Measurements from ENCODE around the gene PTPN18.

The PTPN18 gene

DNA sequence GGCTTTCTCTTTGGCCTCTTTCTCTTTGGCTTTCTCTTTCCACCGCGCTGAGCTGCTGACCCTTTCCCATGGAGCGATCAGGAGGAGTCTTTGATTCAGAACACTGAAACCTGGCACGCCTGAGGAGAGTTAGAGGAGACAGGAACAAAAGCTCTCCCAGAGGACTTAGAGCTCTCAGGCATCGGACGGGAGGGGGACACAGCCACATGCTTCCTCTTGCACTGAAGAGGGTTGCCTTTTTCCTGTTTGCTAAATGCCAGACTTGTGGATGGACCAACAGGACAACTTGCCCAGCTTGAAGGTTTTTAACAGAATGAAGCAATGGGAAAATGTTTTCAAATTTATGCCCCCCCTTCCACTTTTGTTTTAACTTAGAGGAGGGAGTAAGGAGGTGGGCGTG, 3.6 kb upstream of the PTPN18 start:
- H3K4me3 ChIP-seq (ENCODE audit: low read depth, low read length): no peak overlapping the region
- TF ChIP-seq, protein P1, sequence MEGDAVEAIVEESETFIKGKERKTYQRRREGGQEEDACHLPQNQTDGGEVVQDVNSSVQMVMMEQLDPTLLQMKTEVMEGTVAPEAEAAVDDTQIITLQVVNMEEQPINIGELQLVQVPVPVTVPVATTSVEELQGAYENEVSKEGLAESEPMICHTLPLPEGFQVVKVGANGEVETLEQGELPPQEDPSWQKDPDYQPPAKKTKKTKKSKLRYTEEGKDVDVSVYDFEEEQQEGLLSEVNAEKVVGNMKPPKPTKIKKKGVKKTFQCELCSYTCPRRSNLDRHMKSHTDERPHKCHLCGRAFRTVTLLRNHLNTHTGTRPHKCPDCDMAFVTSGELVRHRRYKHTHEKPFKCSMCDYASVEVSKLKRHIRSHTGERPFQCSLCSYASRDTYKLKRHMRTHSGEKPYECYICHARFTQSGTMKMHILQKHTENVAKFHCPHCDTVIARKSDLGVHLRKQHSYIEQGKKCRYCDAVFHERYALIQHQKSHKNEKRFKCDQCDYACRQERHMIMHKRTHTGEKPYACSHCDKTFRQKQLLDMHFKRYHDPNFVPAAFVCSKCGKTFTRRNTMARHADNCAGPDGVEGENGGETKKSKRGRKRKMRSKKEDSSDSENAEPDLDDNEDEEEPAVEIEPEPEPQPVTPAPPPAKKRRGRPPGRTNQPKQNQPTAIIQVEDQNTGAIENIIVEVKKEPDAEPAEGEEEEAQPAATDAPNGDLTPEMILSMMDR (IDR thresholded peaks at IDR 0.05; ENCODE audit: low read depth, low read length): no peak
- DNase-seq (ENCODE audit: low read depth, low spot score): no peak
- in situ Hi-C loops (cut with HindIII; ENCODE audit: low sequenced_read_pairs): no loop called here

DNA sequence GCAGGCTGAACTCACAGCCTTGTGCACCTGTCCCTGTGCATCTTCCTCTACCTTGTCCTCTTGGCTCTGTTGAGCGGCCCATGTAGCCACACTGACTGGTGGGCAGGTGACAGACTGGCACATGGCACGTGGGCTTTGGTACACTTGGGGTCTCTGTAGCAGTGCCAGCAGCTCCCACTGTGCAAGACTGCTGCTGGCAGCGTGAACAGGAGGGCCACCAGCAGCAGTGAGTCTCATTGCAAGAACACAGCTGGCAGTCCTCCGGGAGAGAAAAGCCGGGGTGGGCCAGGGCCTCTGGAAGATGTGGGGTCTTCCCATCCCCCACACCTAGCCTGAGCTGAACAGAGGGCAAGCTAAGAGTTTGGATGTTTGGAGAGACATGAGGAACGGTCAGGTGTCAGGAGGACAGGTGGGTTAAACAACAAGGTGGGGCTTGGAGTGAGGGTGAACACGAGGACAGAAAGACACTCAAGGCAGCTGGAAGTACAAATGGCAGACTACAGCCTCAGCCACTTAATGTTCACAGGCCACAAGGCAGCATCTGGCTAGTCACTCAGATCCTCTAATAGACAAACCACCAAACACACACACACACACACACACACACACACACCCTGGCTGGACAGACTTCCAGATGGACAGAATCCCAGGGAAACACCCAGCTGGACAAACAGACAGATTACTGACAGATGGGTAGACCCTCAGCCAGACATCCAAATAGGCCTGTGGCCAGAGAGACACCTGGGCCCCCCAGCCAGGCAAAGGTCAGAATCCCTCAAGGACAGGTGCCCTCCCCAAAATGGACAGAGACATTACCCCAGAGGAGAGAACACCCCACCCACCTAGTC, 2.3 kb upstream of the PTPN18 start:
- no peak overlapping the region for H3K4me3 ChIP-seq (ENCODE audit: low read depth, low read length)
- TF ChIP-seq, protein P1 (IDR thresholded peaks at IDR 0.05; ENCODE audit: low read depth, low read length): no peak
- in situ Hi-C loops (cut with HindIII; ENCODE audit: low sequenced_read_pairs): no loop called here
- DNase-seq (ENCODE audit: low read depth, low spot score): no peak

DNA sequence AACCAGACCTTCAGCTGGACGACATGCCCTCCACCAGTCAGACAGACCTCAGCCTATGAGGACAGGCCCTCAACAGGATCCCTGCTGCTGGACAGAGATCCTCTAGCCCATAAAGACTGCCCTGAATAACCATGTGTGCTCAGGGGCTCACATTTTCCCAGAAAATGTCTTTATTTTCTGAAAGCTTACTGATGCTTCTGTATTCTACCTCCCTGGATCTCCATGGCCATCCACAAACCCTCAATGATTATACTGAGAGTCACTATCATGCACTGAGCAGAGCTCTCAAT, 1.8 kb upstream of the PTPN18 start:
- DNase-seq (ENCODE audit: low read depth, low spot score): no peak
- TF ChIP-seq, protein P1 (IDR thresholded peaks at IDR 0.05; ENCODE audit: low read depth, low read length): no peak
- in situ Hi-C loops (cut with HindIII; ENCODE audit: low sequenced_read_pairs): no loop called here

DNA sequence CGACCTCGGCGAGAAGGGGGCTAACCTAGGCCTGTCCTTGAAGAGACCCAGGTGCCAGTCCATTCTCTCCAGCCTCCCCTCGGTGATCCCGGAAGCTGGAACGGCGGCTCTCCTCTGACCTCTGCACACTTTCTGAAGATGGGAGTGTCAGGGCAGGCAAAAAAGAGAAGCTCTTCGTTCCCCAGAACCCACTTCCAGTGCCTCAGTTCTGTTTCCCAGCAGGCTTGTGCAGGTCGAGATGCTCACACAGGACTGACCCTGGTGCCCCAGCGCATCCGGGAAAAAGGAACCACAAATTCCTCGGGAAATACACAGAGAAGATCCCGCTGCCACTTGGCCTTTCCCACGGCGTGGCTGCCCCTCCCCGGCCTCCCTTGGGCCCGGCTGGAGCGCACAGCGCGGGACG, 681 bp upstream of the PTPN18 start:
- TF ChIP-seq, protein P1 (IDR thresholded peaks at IDR 0.05; ENCODE audit: low read depth, low read length): no peak
- in situ Hi-C loops (cut with HindIII; ENCODE audit: low sequenced_read_pairs): no loop called here
- H3K4me3 ChIP-seq (ENCODE audit: low read depth, low read length): peak overlapping the region; percentile 54
- no peak for DNase-seq (ENCODE audit: low read depth, low spot score)

More for the DNA sequence above, 1.8 kb upstream of the PTPN18 start:
- H3K4me3 ChIP-seq (ENCODE audit: low read depth, low read length): no peak overlapping the region

DNA sequence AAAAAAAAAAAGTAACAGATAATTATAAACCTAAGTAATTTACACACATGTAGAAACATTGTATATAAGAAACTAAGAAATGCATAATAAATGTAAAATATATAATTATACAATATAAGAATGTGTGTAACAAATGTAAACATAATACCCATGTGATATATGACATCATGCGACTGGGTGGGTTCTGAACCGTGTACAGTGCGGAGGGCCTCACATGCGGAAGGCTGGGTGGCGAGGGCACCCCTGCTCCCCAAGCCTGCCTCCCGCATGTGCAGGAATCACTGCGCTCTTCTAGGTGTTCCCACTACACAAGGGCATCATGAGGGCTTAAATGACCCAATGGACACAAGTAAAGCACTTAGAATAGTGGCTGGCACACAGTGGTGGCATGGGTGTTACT, 2.0 kb downstream of the PTPN18 start:
- no peak overlapping the region for H3K4me3 ChIP-seq (ENCODE audit: low read depth, low read length)
- TF ChIP-seq, protein P1 (IDR thresholded peaks at IDR 0.05; ENCODE audit: low read depth, low read length): no peak
- no peak for DNase-seq (ENCODE audit: low read depth, low spot score)
- in situ Hi-C loops (cut with HindIII; ENCODE audit: low sequenced_read_pairs): no loop called here

DNA sequence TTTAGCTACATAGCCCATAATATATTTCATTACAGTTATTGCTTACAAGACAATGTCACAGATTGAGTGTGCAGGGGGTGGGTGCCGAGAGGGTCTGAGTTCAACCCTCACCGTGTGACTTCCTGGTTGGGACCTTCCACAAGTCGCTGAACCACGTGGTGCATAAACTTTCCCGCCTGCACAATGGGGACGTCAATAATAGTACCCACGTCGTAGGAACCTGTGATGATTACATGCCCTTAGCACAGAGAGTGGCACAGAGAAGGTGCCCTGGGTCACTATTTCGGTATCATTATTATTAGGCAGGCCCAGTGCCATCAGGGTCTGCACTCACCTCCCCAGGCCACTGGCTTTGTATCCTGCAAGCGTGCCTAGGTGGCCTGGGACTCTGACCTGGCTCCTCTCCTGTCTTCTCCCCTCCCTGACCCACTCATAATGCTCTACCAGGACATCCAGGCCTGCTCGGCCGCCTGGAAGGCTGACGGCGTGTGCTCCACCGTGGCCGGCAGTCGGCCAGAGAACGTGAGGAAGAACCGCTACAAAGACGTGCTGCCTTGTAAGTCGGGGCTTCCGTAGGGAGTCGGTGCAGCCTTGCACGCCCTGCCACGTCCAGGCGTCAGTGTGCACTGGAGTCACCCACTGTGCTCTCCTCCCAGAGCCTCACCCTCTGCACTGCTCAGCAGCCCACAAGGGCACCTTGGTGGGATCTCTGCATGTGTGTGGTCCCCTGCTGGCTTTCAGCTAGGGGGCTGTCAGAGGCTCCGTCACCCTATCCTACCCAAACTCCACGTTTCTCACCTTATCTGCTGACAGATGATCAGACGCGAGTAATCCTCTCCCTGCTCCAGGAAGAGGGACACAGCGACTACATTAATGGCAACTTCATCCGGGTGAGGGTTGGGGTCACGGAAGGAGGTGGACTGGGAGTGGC, 2.8 kb downstream of the PTPN18 start:
- in situ Hi-C loops (cut with HindIII; ENCODE audit: low sequenced_read_pairs): no loop called here
- H3K4me3 ChIP-seq (ENCODE audit: low read depth, low read length): no peak overlapping the region
- TF ChIP-seq, protein P1 (IDR thresholded peaks at IDR 0.05; ENCODE audit: low read depth, low read length): no peak
- DNase-seq (ENCODE audit: low read depth, low spot score): no peak
